Fibroblast of lung (primary cell): Measurements from ENCODE around the gene AKAP6. TPM values are rescaled to one million over a fixed set of nuclear protein-coding genes. Genes with fewer than 3 reads are reported as not detected.

Experiments used
- DNase-seq, 2 donors: peaks; one replicate each; pipeline versions ENCODE4 v3.0.0 to v3.0.0-alpha.2; 2010; ENCODE audit warnings: low read depth in 2 of 2
- H2AFZ ChIP-seq: 2 replicates; pipeline ENCODE4 v1.5.1; 2012; ENCODE audit warnings: low read length, control low read depth, inconsistent platforms
- H3K27ac ChIP-seq: 2 replicates; pipeline ENCODE4 v1.5.1; 2011; ENCODE audit warnings: low read length, control low read depth; ENCODE audit not compliant: insufficient read depth
- H3K27me3 ChIP-seq: 2 replicates; pipeline ENCODE4 v1.5.1; 2011; ENCODE audit warnings: mild to moderate bottlenecking, low read length; ENCODE audit not compliant: control insufficient read depth, insufficient read depth
- H3K36me3 ChIP-seq: 2 replicates; pipeline ENCODE4 v1.5.1; 2011; ENCODE audit warnings: low read length; ENCODE audit not compliant: control insufficient read depth, insufficient read depth
- H3K4me1 ChIP-seq: 2 replicates; pipeline ENCODE4 v1.5.1; 2011; ENCODE audit warnings: low read length; ENCODE audit not compliant: control insufficient read depth, insufficient read depth; ENCODE audit errors: extremely low read depth
- H3K4me2 ChIP-seq: 2 replicates; pipeline ENCODE4 v1.5.1; 2011; ENCODE audit warnings: low read length, control low read depth; ENCODE audit not compliant: insufficient read depth; ENCODE audit errors: extremely low read depth
- H3K4me3 ChIP-seq, 4 experiments: fragments of 200-600 bp in 1 of 4; sonication (generic) in 1 of 4; replicated peaks in 1 of 4; 2 replicates each; pipeline ENCODE4 v1.5.1; 2011 to 2016; ENCODE audit warnings: low read length in 4 of 4, low read depth in 3 of 4, mild to moderate bottlenecking in 3 of 4, control low read depth in 2 of 4, inconsistent platforms in 1 of 4, mixed read lengths in 1 of 4; ENCODE audit not compliant: insufficient read depth in 1 of 4; ENCODE audit errors: control extremely low read depth in 1 of 4
- H3K79me2 ChIP-seq: 2 replicates; pipeline ENCODE4 v1.5.1; 2012; ENCODE audit warnings: mild to moderate bottlenecking, low read length, inconsistent platforms; ENCODE audit not compliant: control insufficient read depth, insufficient read depth
- H3K9ac ChIP-seq: 2 replicates; pipeline ENCODE4 v1.5.1; 2011; ENCODE audit warnings: mild to moderate bottlenecking, low read length, control low read depth; ENCODE audit not compliant: insufficient read depth
- H3K9me3 ChIP-seq: 2 replicates; pipeline ENCODE4 v1.5.1; 2012; ENCODE audit warnings: low read depth, low read length; ENCODE audit not compliant: control insufficient read depth, insufficient read depth
- H4K20me1 ChIP-seq: 2 replicates; pipeline ENCODE4 v1.5.1; 2011; ENCODE audit warnings: low read length; ENCODE audit not compliant: control insufficient read depth, insufficient read depth; ENCODE audit errors: extremely low read depth
- EZH2 ChIP-seq: IDR thresholded peaks from 2 replicates; pipeline ENCODE4 v1.5.1; 2012; ENCODE audit warnings: low read length, control low read depth, mild to moderate bottlenecking; ENCODE audit errors: missing control alignments
- polyA plus RNA-seq, 2 donors: library from polyadenylated mRNA; depleted of rRNA in 1 of 2; stranded (reverse) in 1 of 2; unstranded in 1 of 2; fragments of >200 nt; gene quantifications; 2 replicates each; pipeline ENCODE4 v1.2.1, GENCODE V29; 2011 to 2012; ENCODE audit warnings: missing spikeins in 1 of 2
- total RNA-seq: library from RNA; depleted of rRNA; stranded (reverse); fragments of >200 nt; gene quantifications from 2 replicates; pipeline ENCODE4 v1.2.1, GENCODE V29; 2014
- TF ChIP-seq, protein P1 (sequence below), 2 donors: IDR thresholded peaks in 1 of 2; conservative IDR thresholded peaks in 1 of 2; 1 replicate in 1 of 2; 2 replicates in 1 of 2; pipeline ENCODE4 v1.5.1; 2011 to 2012; ENCODE audit warnings: low read length in 2 of 2, control low read depth in 1 of 2, inconsistent platforms in 1 of 2, low read depth in 1 of 2, mild to moderate bottlenecking in 1 of 2

AKAP6 gene
- total and polyA plus RNA-seq, 2 donors (not counting 1 experiment from before 2014, with no cell fraction given), result 3.3 to 10.9 TPM

GRCh38 chr14:32330351-32331111 lies 1.4 kb downstream of the AKAP6 start:
- Histone ChIP-seq H3K4me1 (no peaks in the 10 kb centered on the region), H4K20me1 (no peaks in the 10 kb centered on the region), H3K27ac (no peak overlapping the region), H3K36me3 (no peaks in the 10 kb centered on the region), H3K9ac (no peak overlapping the region), H3K4me3 (no peak overlapping the region), H3K79me2 (no peaks in the 10 kb centered on the region), H2AFZ (no peak overlapping the region), H3K9me3 (no peaks in the 10 kb centered on the region), H3K4me2 (no peak overlapping the region), H3K27me3 (no peaks in the 10 kb centered on the region)
- no peak for DNase-seq
- TF ChIP-seq EZH2, result no peak
- TF ChIP-seq, protein P1, sequence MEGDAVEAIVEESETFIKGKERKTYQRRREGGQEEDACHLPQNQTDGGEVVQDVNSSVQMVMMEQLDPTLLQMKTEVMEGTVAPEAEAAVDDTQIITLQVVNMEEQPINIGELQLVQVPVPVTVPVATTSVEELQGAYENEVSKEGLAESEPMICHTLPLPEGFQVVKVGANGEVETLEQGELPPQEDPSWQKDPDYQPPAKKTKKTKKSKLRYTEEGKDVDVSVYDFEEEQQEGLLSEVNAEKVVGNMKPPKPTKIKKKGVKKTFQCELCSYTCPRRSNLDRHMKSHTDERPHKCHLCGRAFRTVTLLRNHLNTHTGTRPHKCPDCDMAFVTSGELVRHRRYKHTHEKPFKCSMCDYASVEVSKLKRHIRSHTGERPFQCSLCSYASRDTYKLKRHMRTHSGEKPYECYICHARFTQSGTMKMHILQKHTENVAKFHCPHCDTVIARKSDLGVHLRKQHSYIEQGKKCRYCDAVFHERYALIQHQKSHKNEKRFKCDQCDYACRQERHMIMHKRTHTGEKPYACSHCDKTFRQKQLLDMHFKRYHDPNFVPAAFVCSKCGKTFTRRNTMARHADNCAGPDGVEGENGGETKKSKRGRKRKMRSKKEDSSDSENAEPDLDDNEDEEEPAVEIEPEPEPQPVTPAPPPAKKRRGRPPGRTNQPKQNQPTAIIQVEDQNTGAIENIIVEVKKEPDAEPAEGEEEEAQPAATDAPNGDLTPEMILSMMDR (conservative IDR thresholded peaks at IDR 0.05 in 1 of 2, IDR thresholded peaks at IDR 0.05 in 1 of 2; ENCODE audit: low read depth in 1 of 2, low read length in 2 of 2), result no peak

DNA sequence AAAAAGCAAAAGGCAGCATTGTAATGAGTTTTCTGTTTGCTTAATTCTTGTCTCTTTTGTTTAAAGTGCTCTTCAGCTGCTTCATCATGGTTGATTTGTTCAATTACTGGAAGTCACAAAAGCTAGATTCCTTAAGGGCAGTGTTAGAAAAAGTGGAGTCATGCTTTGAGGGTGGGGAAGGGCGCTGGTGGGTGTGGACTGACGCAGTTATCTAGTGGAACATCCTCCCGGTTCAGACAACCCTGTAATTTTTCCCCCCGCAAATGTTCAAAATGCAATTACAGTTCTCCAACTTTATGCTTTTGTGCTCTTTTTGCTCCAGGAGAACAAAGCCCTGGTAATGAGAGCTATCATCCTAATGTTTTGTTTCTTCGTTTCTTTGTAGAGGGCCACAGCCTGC lies 2.1 kb downstream of the AKAP6 start:
- H4K20me1 ChIP-seq, result no peaks in the 10 kb centered on the region
- no peaks in the 10 kb centered on the region for H3K79me2 ChIP-seq
- no peaks in the 10 kb centered on the region for H3K4me1 ChIP-seq
- H3K27me3 ChIP-seq, result no peaks in the 10 kb centered on the region
- DNase-seq, result no peak
- TF ChIP-seq EZH2, result no peak
- TF ChIP-seq, protein P1 (conservative IDR thresholded peaks at IDR 0.05 in 1 of 2, IDR thresholded peaks at IDR 0.05 in 1 of 2; ENCODE audit: low read depth in 1 of 2, low read length in 2 of 2), result no peak
- H3K9me3 ChIP-seq, result no peaks in the 10 kb centered on the region
- no peak overlapping the region for H3K4me2 ChIP-seq
- no peaks in the 10 kb centered on the region for H3K36me3 ChIP-seq
- no peak overlapping the region for H3K9ac ChIP-seq
- H2AFZ ChIP-seq, result no peak overlapping the region
- H3K27ac ChIP-seq, result no peak overlapping the region
- no peak overlapping the region for H3K4me3 ChIP-seq

- Histone ChIP-seq H3K4me2 (no peak overlapping the region), H2AFZ (no peak overlapping the region), H3K36me3 (no peaks in the 10 kb centered on the region), H3K9me3 (no peaks in the 10 kb centered on the region), H3K27me3 (no peaks in the 10 kb centered on the region), H3K9ac (no peak overlapping the region), H3K79me2 (no peaks in the 10 kb centered on the region), H3K4me3 (no peak overlapping the region), H3K4me1 (no peaks in the 10 kb centered on the region), H4K20me1 (no peaks in the 10 kb centered on the region), H3K27ac (no peak overlapping the region)
- DNase-seq, result no peak
- no peak for TF ChIP-seq EZH2
- TF ChIP-seq, protein P1 (conservative IDR thresholded peaks at IDR 0.05 in 1 of 2, IDR thresholded peaks at IDR 0.05 in 1 of 2; ENCODE audit: low read depth in 1 of 2, low read length in 2 of 2), result no peak
These were observed 3.6 kb downstream of the AKAP6 start for GRCh38 chr14:32332415-32333316.
